Activated CD8-positive, alpha-beta memory T cell treated with anti-CD3 and anti-CD28 coated beads, Interleukin-2, amount 50 U/mL, for 24 hours (primary cell): ENCODE data around the gene SYT8.
"Not testable (repeated sequence)": the region's sequence is repeated elsewhere in the genome, so short reads cannot be mapped to it uniquely, and the experiment has no call there.

ENCODE experiments used
- DNase-seq: peaks from one replicate; pipeline ENCODE4 v3.0.0-alpha.2; 2020; ENCODE audit errors: extremely low read depth

Gene SYT8, protein sequence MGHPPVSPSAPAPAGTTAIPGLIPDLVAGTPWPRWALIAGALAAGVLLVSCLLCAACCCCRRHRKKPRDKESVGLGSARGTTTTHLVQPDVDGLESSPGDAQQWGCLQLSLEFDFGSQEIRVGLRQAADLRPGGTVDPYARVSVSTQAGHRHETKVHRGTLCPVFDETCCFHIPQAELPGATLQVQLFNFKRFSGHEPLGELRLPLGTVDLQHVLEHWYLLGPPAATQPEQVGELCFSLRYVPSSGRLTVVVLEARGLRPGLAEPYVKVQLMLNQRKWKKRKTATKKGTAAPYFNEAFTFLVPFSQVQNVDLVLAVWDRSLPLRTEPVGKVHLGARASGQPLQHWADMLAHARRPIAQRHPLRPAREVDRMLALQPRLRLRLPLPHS

GRCh38 chr11:1834779-1835670 is at the start of gene SYT8:
Gene SYT8, plus strand, starts transcription at chr11:1834990. Its CDS starts 116 bp downstream, at chr11:1835106.
- DNase-seq = no peak

DNA sequence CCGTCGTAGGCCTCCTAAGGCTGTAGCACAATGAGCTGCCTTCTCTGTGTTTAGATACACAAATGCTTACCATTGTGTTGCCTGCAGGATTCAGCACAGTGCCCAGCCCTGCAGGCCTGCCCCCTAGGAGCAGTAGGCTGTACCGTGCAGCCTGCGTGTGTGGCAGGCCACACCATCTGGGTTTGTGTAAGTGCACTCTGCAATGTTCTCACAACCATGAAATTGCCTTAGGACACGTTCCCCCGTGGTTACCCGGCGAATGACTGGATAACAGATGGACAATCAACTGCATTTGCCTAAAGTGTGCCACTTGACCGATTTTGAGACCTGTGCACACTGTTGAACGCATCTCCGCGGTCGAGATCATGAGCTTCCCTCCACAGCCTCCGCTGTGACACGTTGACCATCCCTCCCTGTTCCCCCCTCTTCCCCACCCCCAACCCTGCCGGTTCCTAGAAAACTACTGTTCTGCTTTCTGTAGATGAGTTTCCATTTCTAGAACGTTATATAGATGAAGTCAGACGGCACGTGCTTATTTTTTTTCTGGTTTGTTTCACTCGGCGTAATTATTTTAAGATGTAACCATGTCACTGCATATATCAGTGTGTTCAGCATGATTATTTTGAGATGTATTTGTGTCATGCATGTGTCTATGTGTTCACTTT is 48.9 kb upstream of the SYT8 start:
- DNase-seq = no peak

GRCh38 chr11:1786466-1786865 is 48.3 kb upstream of the SYT8 start:
- no peak for DNase-seq

DNA sequence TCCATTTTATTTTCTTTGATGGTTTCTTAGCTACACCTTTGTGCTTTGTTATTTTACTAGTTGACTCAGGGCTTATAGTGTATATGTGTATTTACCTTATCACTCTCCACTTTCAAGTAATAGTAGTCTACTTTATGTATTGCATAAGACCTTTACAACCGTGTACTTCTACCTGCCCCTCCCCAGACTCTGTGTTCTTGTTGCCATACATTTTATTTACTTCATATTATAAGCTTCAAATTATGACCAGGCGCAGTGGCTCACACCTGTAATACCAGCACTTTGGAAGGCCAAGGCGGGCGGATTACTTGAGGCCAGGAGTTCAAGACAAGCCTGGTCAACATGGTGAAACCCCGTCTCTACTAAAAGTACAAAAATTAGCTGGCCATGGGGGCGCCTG is 42.9 kb upstream of the SYT8 start:
- DNase-seq = no peak

GRCh38 chr11:1792461-1792860 is 42.3 kb upstream of the SYT8 start:
- no peak for DNase-seq

DNA sequence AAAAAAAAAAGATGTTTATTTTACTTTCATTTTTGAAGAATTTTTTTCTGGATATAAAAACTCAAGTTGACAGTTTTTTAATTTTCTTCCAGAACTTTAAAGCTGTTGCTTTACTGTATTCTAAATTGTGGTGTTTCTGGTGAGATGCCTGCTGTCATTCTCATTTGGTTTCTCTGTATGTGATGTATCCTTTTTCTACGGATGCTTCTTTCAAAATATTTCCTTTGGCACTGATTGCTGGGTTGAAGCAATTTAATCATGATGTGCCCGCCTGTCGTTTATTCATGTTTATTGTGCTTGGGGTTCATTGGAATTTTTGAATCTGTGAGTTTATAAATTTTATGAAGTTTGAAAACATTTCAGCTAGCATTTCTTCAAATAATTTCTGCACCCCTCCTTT is 41.7 kb upstream of the SYT8 start:
- DNase-seq = no peak

GRCh38 chr11:1796413-1797011 is 38.3 kb upstream of the SYT8 start:
- DNase-seq = no peak

DNA sequence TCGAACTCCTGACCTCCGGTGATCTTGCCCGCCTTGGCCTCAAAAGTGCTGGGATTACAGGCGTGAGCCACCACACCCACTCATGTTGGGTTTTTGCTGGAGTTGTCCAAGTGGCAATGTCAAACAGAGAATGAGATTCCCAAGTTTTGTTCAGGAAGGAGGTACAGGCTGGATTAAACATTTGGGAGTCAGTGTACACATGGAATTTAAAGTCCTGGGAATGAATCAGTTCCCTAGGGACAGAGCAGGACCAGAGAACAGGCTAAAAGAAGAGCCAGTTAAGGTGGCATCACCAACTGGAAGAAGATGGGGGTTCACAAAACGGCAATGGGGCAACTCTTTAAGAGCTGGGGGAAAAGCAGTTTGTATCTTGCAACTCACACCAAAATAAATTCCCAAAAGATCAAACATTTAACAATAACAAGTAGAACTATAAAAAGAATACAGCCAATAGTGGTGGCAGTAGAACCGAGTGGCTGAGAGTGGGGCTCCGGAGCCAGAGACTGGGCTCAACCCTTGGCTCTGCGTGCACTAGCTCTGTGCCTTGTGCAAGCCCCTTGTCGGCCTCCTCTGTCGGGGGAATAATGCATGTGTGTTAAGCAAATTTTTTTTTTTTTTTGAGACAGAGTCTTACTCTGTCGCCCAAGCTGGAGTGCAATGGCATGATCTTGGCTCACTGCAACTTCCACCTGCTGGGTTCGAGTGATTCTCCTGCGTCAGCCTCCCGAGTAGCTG is 37.2 kb upstream of the SYT8 start:
- no peak for DNase-seq

DNA sequence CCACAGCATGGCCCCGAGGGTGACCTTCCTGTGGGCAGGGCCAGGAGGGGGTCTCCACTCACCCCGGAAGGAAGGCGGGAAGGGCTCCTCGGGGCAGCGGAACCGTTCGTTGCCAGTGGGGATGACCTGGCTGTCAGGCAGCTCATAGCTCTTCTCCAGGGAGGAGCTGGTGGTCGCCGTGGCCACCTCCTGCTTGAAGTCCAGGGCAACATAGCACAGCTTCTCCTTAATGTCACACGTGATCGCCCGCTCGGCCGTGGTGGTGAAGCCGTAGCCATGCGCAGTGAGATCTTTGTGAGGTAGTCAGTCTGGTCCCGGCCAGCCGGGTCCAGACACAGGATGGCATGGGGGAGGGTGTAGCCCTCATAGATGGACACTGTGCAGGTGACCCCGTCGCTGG is 31.5 kb upstream of the SYT8 start:
- DNase-seq = no peak

DNA sequence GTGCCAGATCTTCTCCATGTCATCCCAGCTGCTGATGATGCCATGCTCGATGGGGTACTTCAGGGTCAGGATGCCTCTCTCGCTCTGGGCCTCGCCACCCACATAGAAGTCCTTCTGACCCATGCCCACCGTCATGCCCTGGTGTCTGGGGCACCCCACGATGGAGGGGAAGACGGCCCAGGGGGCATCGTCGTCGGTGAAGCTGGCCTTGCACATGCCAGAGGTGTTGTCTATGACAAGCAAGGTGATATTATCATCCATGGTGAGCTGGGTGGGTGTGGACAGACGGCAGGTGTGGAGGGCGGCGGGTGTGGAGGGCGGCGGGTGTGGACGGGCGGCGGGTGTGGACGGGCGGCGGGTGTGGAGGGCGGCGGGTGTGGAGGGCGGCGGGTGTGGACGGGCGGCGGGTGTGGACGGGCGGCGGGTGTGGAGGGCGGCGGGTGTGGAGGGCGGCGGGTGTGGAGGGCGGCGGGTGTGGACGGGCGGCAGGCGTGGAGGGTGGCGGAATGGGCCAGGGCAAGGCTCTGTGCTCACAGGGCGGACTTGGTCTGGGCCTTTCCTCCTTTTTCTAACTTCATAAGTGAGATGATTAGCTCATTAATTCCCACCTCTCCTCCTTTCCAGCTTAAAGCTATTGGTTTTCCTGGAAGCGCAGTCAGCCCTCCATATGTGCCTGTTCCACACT is 30.8 kb upstream of the SYT8 start:
- not testable (repeated sequence) for DNase-seq

DNA sequence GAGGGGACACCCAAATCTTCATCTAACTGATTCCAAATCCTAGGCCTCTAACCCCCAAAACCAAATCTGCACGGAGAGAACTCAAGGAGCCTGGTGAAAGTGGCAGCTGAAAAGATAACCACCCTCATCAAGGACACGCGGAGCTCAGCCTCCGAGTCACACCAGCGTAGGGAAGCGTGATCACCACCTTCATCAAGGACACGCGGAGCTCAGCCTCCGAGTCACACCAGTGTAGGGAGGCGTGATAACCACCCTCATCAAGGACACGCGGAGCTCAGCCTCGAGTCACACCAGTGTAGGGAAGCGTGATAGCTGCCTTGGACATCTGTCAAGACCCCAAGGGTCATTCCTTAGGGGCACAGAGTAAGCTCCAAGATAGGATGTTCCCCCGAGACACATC is 29.3 kb upstream of the SYT8 start:
- DNase-seq = no peak

GRCh38 chr11:1807264-1807995 is 27.4 kb upstream of the SYT8 start:
- no peak for DNase-seq

DNA sequence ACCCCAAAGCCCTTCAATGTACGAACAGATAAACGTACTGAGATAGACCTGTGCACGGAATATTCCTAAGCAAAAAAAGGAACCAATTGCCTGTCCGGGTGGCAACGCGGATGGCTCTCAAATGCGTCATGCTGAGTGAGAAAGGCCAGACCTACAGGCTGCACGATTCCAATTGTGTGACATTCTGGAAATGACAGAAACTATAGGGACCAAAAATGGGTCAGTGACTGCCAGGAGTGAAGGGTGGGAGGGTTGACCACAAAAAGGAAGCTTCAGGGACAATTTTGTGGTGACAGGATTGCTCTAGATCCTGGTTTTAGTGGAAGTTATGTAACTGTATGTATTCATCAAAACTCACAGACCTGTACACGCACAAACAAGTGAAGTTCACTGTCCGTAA is 24.0 kb upstream of the SYT8 start:
- DNase-seq = no peak

DNA sequence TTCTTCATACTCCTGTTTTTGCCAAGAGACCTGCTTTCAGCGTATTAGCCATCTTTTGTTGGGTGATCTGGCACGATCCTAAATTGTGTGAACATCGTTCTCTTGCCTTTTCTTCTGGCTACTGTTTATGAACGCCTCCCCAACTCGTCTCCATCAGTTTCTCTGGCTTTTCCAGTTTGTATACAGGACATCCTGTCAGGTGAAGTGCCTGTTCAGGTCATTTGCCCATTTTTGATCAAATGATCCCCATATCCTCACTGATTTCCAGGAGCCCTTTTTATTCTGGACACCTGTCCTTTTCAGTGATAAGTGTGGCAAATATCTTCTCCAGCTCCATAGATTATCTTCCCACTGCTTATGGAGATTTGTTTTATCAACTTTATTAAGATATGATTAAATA is 22.5 kb upstream of the SYT8 start:
- no peak for DNase-seq

DNA sequence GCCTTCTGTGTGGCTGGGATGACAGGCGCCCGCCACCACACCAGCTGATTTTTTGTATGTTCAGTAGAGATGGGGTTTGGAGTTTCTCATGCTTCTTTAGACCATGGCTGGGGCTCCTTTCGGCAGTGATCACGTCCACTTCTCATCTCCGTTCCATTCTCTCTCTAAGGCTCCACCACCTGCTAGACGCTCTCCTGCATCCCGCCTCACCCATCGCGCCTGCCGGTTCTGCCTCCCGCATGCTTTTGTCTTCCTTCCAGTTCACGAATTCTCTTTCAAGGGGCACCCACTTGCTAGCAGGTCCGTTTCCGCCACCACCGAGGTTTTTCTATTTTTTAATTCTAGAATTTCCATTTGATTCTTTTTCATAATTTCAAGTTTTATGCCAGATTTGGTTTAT is 22.0 kb upstream of the SYT8 start:
- no peak for DNase-seq

GRCh38 chr11:1813356-1813755 is 21.4 kb upstream of the SYT8 start:
- DNase-seq = not testable (repeated sequence)

GRCh38 chr11:1814691-1815090 is 20.1 kb upstream of the SYT8 start:
- no peak for DNase-seq

GRCh38 chr11:1815311-1815710 is 19.5 kb upstream of the SYT8 start:
- DNase-seq = no peak

DNA sequence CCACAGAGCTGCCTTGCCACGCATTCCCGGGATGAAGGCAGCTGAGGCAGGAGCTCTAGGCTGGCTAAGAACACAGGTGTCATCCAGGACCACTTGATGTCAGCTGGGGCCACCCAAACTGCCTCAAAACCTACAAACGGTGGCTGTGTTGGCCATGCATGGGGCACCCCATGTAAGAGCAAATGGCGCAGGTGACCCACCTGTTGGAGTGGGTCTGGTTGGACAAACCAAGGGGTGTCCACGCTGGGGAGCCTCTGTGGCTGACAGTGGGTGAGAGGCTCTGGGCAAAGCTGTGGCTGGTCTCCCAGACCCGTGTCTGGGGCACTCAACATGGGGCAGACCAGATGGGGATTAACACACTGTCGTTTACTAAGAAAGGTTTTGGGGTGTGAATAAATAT is 19.0 kb upstream of the SYT8 start:
- DNase-seq = no peak

DNA sequence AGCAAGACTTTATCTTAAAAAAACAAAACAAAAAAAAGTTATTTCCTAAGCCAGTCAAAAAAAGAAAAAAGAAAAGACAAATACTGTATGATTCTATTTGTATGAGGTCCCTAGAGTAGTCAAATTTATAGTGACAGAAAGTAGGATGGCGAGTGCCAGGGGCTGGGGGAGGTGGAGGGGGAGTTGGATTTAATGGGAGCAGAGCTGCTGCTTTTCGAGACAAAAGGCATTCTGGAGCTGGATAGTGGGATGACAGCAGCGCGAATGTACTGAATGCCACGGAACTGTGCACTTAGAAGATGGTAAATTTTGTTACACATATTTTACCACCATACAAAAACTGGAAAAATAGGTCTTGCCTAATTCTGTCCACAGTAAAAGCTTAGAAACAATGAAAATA is 17.8 kb upstream of the SYT8 start:
- DNase-seq = no peak
